ENCODE results near the gene USP10.

The USP10 gene

GRCh38 chr16:84789431-84789830 lies 89.6 kb downstream of the USP10 start:
- no peak for TF ChIP-seq CTCF (IDR thresholded peaks at IDR 0.05)
- no peak for TF ChIP-seq ZFX (IDR thresholded peaks at IDR 0.05; ENCODE audit: borderline replicate concordance)
- H3K27ac ChIP-seq = no peak overlapping the region

- no peak for TF ChIP-seq CTCF (IDR thresholded peaks at IDR 0.05)
- no peak for TF ChIP-seq ZFX (IDR thresholded peaks at IDR 0.05; ENCODE audit: borderline replicate concordance)
- H3K27ac ChIP-seq = no peak overlapping the region
Measured at GRCh38 chr16:84790301-84790700, 90.5 kb downstream of the USP10 start.

- H3K27ac ChIP-seq = no peak overlapping the region
- TF ChIP-seq CTCF (IDR thresholded peaks at IDR 0.05) (no peak), ZFX (IDR thresholded peaks at IDR 0.05; ENCODE audit: borderline replicate concordance) (no peak)
Measured at GRCh38 chr16:84791088-84791487, 91.3 kb downstream of the USP10 start.

- no peak overlapping the region for H3K27ac ChIP-seq
- TF ChIP-seq CTCF (IDR thresholded peaks at IDR 0.05) = no peak
- no peak for TF ChIP-seq ZFX (IDR thresholded peaks at IDR 0.05; ENCODE audit: borderline replicate concordance)
Measured at GRCh38 chr16:84791501-84791900, 91.7 kb downstream of the USP10 start.

GRCh38 chr16:84794186-84794585 lies 94.4 kb downstream of the USP10 start:
- TF ChIP-seq ZFX (IDR thresholded peaks at IDR 0.05; ENCODE audit: borderline replicate concordance) (no peak), CTCF (IDR thresholded peaks at IDR 0.05) (no peak)
- no peak overlapping the region for H3K27ac ChIP-seq

- TF ChIP-seq ZFX (IDR thresholded peaks at IDR 0.05; ENCODE audit: borderline replicate concordance) = no peak
- TF ChIP-seq CTCF (IDR thresholded peaks at IDR 0.05) = no peak
- no peak overlapping the region for H3K27ac ChIP-seq
Measured at GRCh38 chr16:84794626-84795025, 94.8 kb downstream of the USP10 start.

- no peak overlapping the region for H3K27ac ChIP-seq
Measured at GRCh38 chr16:84795329-84796053, 95.7 kb downstream of the USP10 start.

More at GRCh38 chr16:84795329-84796053, 95.7 kb downstream of the USP10 start:
- TF ChIP-seq ZFX (IDR thresholded peaks at IDR 0.05; ENCODE audit: borderline replicate concordance) (no peak), CTCF (IDR thresholded peaks at IDR 0.05) (no peak)

All from 22Rv1 (cell line).